Measurements from ENCODE around the gene GPR107.

Gene GPR107

GRCh38 chr9:130149031-130149430 lies 95.3 kb downstream of the GPR107 start:
- H3K27ac ChIP-seq: no peak overlapping the region
- no peak for TF ChIP-seq ZFX (IDR thresholded peaks at IDR 0.05; ENCODE audit: borderline replicate concordance)
- TF ChIP-seq, protein P1, sequence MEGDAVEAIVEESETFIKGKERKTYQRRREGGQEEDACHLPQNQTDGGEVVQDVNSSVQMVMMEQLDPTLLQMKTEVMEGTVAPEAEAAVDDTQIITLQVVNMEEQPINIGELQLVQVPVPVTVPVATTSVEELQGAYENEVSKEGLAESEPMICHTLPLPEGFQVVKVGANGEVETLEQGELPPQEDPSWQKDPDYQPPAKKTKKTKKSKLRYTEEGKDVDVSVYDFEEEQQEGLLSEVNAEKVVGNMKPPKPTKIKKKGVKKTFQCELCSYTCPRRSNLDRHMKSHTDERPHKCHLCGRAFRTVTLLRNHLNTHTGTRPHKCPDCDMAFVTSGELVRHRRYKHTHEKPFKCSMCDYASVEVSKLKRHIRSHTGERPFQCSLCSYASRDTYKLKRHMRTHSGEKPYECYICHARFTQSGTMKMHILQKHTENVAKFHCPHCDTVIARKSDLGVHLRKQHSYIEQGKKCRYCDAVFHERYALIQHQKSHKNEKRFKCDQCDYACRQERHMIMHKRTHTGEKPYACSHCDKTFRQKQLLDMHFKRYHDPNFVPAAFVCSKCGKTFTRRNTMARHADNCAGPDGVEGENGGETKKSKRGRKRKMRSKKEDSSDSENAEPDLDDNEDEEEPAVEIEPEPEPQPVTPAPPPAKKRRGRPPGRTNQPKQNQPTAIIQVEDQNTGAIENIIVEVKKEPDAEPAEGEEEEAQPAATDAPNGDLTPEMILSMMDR (IDR thresholded peaks at IDR 0.05): no peak

DNA sequence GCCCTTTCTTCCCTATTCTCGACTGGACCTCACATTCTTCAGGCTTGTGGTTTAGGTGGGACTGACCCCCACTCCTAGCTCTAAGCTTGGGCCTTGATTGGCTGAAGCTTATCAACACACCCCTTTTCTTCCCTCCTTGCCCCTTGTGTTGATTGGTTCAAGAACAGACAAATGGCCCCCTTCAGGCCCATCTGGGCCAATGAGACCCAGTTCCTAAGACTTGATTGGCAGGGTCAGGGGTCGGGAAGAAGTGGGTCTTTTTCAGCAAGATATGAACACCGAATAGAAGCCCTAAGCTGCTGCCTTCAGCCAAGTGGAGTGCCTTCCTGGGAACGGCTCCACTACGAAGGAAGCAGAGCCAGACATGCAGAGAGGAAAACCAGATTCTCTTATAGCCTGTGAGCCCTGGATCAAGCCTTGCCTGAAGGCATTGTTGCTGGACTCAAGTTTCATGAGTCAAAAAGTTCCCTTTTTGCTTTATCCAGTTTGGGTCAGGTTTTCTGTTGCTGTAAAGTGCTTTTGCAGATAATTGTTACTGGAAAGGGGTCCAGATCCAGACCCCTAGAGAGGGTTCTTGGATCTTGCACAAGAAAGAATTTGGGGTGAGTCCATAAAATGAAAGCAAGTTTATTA lies 96.1 kb downstream of the GPR107 start:
- no peak overlapping the region for H3K27ac ChIP-seq
- TF ChIP-seq, protein P1 (IDR thresholded peaks at IDR 0.05): no peak
- no peak for TF ChIP-seq ZFX (IDR thresholded peaks at IDR 0.05; ENCODE audit: borderline replicate concordance)

- TF ChIP-seq, protein P1 (IDR thresholded peaks at IDR 0.05): no peak
- no peak for TF ChIP-seq ZFX (IDR thresholded peaks at IDR 0.05; ENCODE audit: borderline replicate concordance)
- no peak overlapping the region for H3K27ac ChIP-seq
Observed at GRCh38 chr9:130150779-130151382, 97.2 kb downstream of the GPR107 start.

DNA sequence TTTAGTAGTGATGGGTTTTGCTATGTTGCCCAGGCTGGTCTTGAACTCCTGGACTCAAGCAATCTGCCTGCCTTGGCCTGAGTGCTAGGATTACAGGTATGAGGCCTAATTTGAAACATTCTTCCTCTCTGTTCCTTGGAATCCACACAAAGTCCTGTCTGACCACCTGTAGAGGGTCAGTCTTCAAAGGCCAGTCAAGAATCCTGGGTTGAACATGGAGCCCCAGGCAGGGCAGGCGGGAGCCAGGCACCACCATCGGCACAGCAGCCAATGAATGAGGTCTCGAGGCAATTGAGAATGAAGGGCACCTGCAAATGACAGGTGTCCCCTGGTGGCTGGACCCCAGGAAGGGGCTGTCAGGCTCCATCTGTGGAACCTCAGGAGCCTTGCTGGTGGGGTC lies 101.1 kb downstream of the GPR107 start:
- TF ChIP-seq ZFX (IDR thresholded peaks at IDR 0.05; ENCODE audit: borderline replicate concordance): no peak
- TF ChIP-seq, protein P1 (IDR thresholded peaks at IDR 0.05): no peak
- no peak overlapping the region for H3K27ac ChIP-seq

DNA sequence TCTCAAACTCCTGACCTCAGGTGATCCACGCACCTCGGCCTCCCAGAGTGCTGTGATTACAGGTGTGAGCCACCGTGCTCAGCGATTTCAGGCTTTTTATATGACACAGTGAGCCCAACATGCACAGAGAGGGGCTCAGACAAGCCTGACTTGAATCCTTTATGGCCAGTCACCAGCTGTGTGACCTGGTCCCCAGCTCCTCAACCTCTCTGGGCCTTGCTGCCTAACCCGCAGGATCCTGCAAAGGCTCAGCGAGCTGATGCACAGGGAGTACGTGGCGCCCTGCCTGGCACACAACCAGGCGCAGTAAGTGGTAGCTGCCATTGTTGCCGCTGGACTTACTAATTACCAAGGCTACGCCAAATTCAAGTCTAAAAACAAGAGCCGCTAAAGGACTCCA lies 101.9 kb downstream of the GPR107 start:
- no peak overlapping the region for H3K27ac ChIP-seq
- TF ChIP-seq, protein P1 (IDR thresholded peaks at IDR 0.05): no peak
- no peak for TF ChIP-seq ZFX (IDR thresholded peaks at IDR 0.05; ENCODE audit: borderline replicate concordance)

GRCh38 chr9:130156672-130157071 lies 103.0 kb downstream of the GPR107 start:
- no peak overlapping the region for H3K27ac ChIP-seq
- no peak for TF ChIP-seq ZFX (IDR thresholded peaks at IDR 0.05; ENCODE audit: borderline replicate concordance)
- TF ChIP-seq, protein P1 (IDR thresholded peaks at IDR 0.05): no peak

- TF ChIP-seq, protein P1 (IDR thresholded peaks at IDR 0.05): no peak
- no peak for TF ChIP-seq ZFX (IDR thresholded peaks at IDR 0.05; ENCODE audit: borderline replicate concordance)
- H3K27ac ChIP-seq: no peak overlapping the region
Observed at GRCh38 chr9:130157079-130157478, 103.4 kb downstream of the GPR107 start.
